ENCODE measurements around the gene SCAF8. TPM values are rescaled to one million over a fixed set of nuclear protein-coding genes. Genes with fewer than 3 reads are reported as not detected.
A peak's percentile ranks its signal among the peaks of the same experiment; 100 is the strongest.

SCAF8 gene
- total RNA-seq, 1 donor from 2014 or later = 76.7 TPM

GRCh38 chr6:154786144-154786868 is 53.1 kb downstream of the SCAF8 start:
- no peak for DNase-seq (ENCODE audit: low spot score in 2 of 2, unreplicated experiment in 2 of 2)
- no peak for TF ChIP-seq CTCF (IDR thresholded peaks at IDR 0.05; ENCODE audit: unreplicated experiment)
- H3K4me3 Mint-ChIP-seq = peak overlapping the region; percentile 11
- no peaks in the 10 kb centered on the region for H3K27me3 Mint-ChIP-seq (ENCODE audit: low read depth)
- peaks cover 18% of the 10 kb centered on the region for H3K4me1 Mint-ChIP-seq
- H3K27ac Mint-ChIP-seq = peak overlapping the region; percentile 76
- peaks cover 14% of the 10 kb centered on the region for H3K36me3 Mint-ChIP-seq
- no peaks in the 10 kb centered on the region for H3K9me3 Mint-ChIP-seq

GRCh38 chr6:154791556-154792317 is 58.5 kb downstream of the SCAF8 start:
- Mint-ChIP-seq H3K9me3 (no peaks in the 10 kb centered on the region), H3K4me1 (peaks cover 10% of the 10 kb centered on the region), H3K36me3 (peaks cover 26% of the 10 kb centered on the region), H3K27ac (peak overlapping the region; percentile 48), H3K4me3 (no peak overlapping the region), H3K27me3 (ENCODE audit: low read depth) (no peaks in the 10 kb centered on the region)
- no peak for TF ChIP-seq CTCF (IDR thresholded peaks at IDR 0.05; ENCODE audit: unreplicated experiment)
- DNase-seq (ENCODE audit: low spot score in 2 of 2, unreplicated experiment in 2 of 2) = no peak

- peak overlapping the region; percentile 22 for H3K27ac Mint-ChIP-seq
- no peak for DNase-seq (ENCODE audit: low spot score in 2 of 2, unreplicated experiment in 2 of 2)
Measured at GRCh38 chr6:154792325-154792724, 59.1 kb downstream of the SCAF8 start.

GRCh38 chr6:154792761-154793160 is 59.5 kb downstream of the SCAF8 start:
- H3K36me3 Mint-ChIP-seq = peaks cover 29% of the 10 kb centered on the region
- peak overlapping the region; percentile 22 for H3K27ac Mint-ChIP-seq
- no peak overlapping the region for H3K4me3 Mint-ChIP-seq
- TF ChIP-seq CTCF (IDR thresholded peaks at IDR 0.05; ENCODE audit: unreplicated experiment) = no peak
- DNase-seq (ENCODE audit: low spot score in 2 of 2, unreplicated experiment in 2 of 2) = no peak
- H3K4me1 Mint-ChIP-seq = peaks cover 6% of the 10 kb centered on the region
- H3K27me3 Mint-ChIP-seq (ENCODE audit: low read depth) = no peaks in the 10 kb centered on the region
- H3K9me3 Mint-ChIP-seq = no peaks in the 10 kb centered on the region

More at GRCh38 chr6:154792325-154792724, 59.1 kb downstream of the SCAF8 start:
- peaks cover 6% of the 10 kb centered on the region for H3K4me1 Mint-ChIP-seq
- no peak overlapping the region for H3K4me3 Mint-ChIP-seq
- H3K27me3 Mint-ChIP-seq (ENCODE audit: low read depth) = no peaks in the 10 kb centered on the region
- H3K9me3 Mint-ChIP-seq = no peaks in the 10 kb centered on the region
- TF ChIP-seq CTCF (IDR thresholded peaks at IDR 0.05; ENCODE audit: unreplicated experiment) = no peak
- peaks cover 26% of the 10 kb centered on the region for H3K36me3 Mint-ChIP-seq

- Mint-ChIP-seq H3K4me1 (peaks cover 6% of the 10 kb centered on the region), H3K9me3 (no peaks in the 10 kb centered on the region), H3K36me3 (peaks cover 32% of the 10 kb centered on the region), H3K27me3 (ENCODE audit: low read depth) (no peaks in the 10 kb centered on the region), H3K27ac (no peak overlapping the region), H3K4me3 (no peak overlapping the region)
- DNase-seq (ENCODE audit: low spot score in 2 of 2, unreplicated experiment in 2 of 2) = no peak
- TF ChIP-seq CTCF (IDR thresholded peaks at IDR 0.05; ENCODE audit: unreplicated experiment) = no peak
Measured at GRCh38 chr6:154796484-154796883, 63.3 kb downstream of the SCAF8 start.
